CD4-positive, alpha-beta T cell (primary cell): ENCODE results near the gene SH2D5. TPM values are rescaled to one million over a fixed set of nuclear protein-coding genes. Genes with fewer than 3 reads are reported as not detected.

Source experiments
- ATAC-seq: fragments of 200-7000 bp; cut with Tn5 transposase; one replicate; pipeline ENCODE4 v1.10.0; 2022; ENCODE audit warnings: mild to moderate bottlenecking; ENCODE audit not compliant: poor library complexity
- CTCF ChIA-PET: fragments of 350-600 bp; sonication (Branson Sonifier 250); formaldehyde crosslinking; loops from one replicate; lab custom pipeline; 2021; ENCODE audit warnings: antibody characterized with exemption, inconsistent platforms; lab: Charles Lee
- POLR2A ChIA-PET: fragments of 350-600 bp; sonication (Branson Sonifier 250); formaldehyde crosslinking; loops from one replicate; lab custom pipeline; 2021; ENCODE audit warnings: antibody characterized with exemption, inconsistent platforms; lab: Charles Lee
- DNase-seq, 14 experiments: peaks; one replicate each; pipeline ENCODE4 v3.0.0-alpha.2; 2013 to 2020; ENCODE audit warnings: mixed read lengths in 2 of 14
- H3K27ac ChIP-seq, 2 donors: one replicate each; pipeline versions ENCODE4 v1.5.1 to v1.7.0; 2013; ENCODE audit warnings: low read length in 2 of 2, low read depth in 1 of 2, mild to moderate bottlenecking in 1 of 2
- H3K27me3 ChIP-seq, 2 experiments: 1 replicate in 1 of 2; 2 replicates in 1 of 2; pipeline versions ENCODE4 v1.6.1 to v1.7.0; 2013; ENCODE audit warnings: low read length in 2 of 2, control low read depth in 1 of 2, mild to moderate bottlenecking in 1 of 2, moderate library complexity in 1 of 2; ENCODE audit not compliant: insufficient read depth in 2 of 2, control insufficient read depth in 1 of 2
- H3K36me3 ChIP-seq: one replicate; pipeline ENCODE4 v1.6.1; 2013; ENCODE audit warnings: low read length, control low read depth; ENCODE audit not compliant: insufficient read depth
- H3K4me1 ChIP-seq: one replicate; pipeline ENCODE4 v1.6.1; 2013; ENCODE audit warnings: low read length, control low read depth; ENCODE audit not compliant: insufficient read depth
- H3K4me3 ChIP-seq: one replicate; pipeline ENCODE4 v1.5.1; 2013; ENCODE audit warnings: mild to moderate bottlenecking, low read length, moderate library complexity
- H3K9me3 ChIP-seq, 2 experiments: 1 replicate in 1 of 2; 2 replicates in 1 of 2; pipeline versions ENCODE4 v1.6.1 to v1.7.0; 2013; ENCODE audit warnings: low read length in 2 of 2, mild to moderate bottlenecking in 2 of 2, control low read depth in 1 of 2, moderate library complexity in 1 of 2; ENCODE audit not compliant: control insufficient read depth in 1 of 2, insufficient read depth in 1 of 2
- H3K27ac Mint-ChIP-seq: one replicate; pipeline ENCODE4 v1.8.0; 2020; ENCODE audit warnings: mixed read lengths
- H3K27me3 Mint-ChIP-seq: one replicate; pipeline ENCODE4 v1.8.0; 2021; ENCODE audit warnings: mixed read lengths
- H3K36me3 Mint-ChIP-seq: one replicate; pipeline ENCODE4 v1.8.0; 2021; ENCODE audit warnings: low read depth, mixed read lengths
- H3K4me1 Mint-ChIP-seq: one replicate; pipeline ENCODE4 v1.8.0; 2021; ENCODE audit warnings: low read depth, mixed read lengths
- H3K4me3 Mint-ChIP-seq: one replicate; pipeline ENCODE4 v1.8.0; 2020; ENCODE audit warnings: mild to moderate bottlenecking, mixed read lengths
- H3K9me3 Mint-ChIP-seq: one replicate; pipeline ENCODE4 v1.8.0; 2020; ENCODE audit warnings: mixed read lengths
- CTCF ChIP-seq: fragments of 200-600 bp; IDR thresholded peaks from one replicate; pipeline ENCODE4 v1.8.0; 2022; ENCODE audit warnings: antibody characterized with exemption, mild to moderate bottlenecking
- intact Hi-C, 2 experiments: fragments of 100-400 bp; cut with DNase I in 1 of 2; cut with micrococcal nuclease in 1 of 2; formaldehyde crosslinking; loops; one replicate each; pipeline versions ENCODE4 v1.15.1 to v1.9.0; 2023 to 2025; cut with DNase I, micrococcal nuclease
- total RNA-seq, 174 experiments: library from RNA in 2 of 174; stranded (reverse) in 2 of 174; gene quantifications; one replicate each; pipeline ENCODE4 v1.2.3 and lab custom pipeline; 2021 to 2026

The SH2D5 gene
- total RNA-seq, 2 experiments from 2014 or later, result 0.08 TPM; not detected in 1

- peaks cover 0 to 5% of the 10 kb centered on the region in 2 experiments for H3K9me3 ChIP-seq
- Mint-ChIP-seq H3K36me3 (no peaks in the 10 kb centered on the region), H3K4me1 (no peaks in the 10 kb centered on the region), H3K27ac (no peak overlapping the region), H3K27me3 (peaks cover 7% of the 10 kb centered on the region), H3K4me3 (no peak overlapping the region), H3K9me3 (no peaks in the 10 kb centered on the region)
- ATAC-seq (no peak), DNase-seq (no peak)
- ChIA-PET CTCF (no interaction called here), POLR2A (no interaction called here)
- no peak overlapping the region for H3K27ac ChIP-seq
- TF ChIP-seq CTCF, result no peak
- intact Hi-C loops, result no loop called here
- no peaks in the 10 kb centered on the region for H3K4me1 ChIP-seq
- no peak overlapping the region for H3K4me3 ChIP-seq
- peaks cover 0 to 4% of the 10 kb centered on the region in 2 experiments for H3K27me3 ChIP-seq
- no peaks in the 10 kb centered on the region for H3K36me3 ChIP-seq
Observed at GRCh38 chr1:20709868-20710267, 22.6 kb downstream of the SH2D5 start.

- H3K4me3 Mint-ChIP-seq, result no peak overlapping the region
- intact Hi-C loops, result no loop called here
- peaks cover 0 to 5% of the 10 kb centered on the region in 2 experiments for H3K9me3 ChIP-seq
- H3K36me3 Mint-ChIP-seq, result no peaks in the 10 kb centered on the region
- peaks cover 0 to 4% of the 10 kb centered on the region in 2 experiments for H3K27me3 ChIP-seq
- no peaks in the 10 kb centered on the region for H3K4me1 ChIP-seq
- POLR2A ChIA-PET, result no interaction called here
- no peaks in the 10 kb centered on the region for H3K9me3 Mint-ChIP-seq
- TF ChIP-seq CTCF, result no peak
- no peak overlapping the region for H3K27ac Mint-ChIP-seq
- H3K27ac ChIP-seq, result no peak overlapping the region
- H3K36me3 ChIP-seq, result no peaks in the 10 kb centered on the region
- H3K4me1 Mint-ChIP-seq, result no peaks in the 10 kb centered on the region
- H3K4me3 ChIP-seq, result no peak overlapping the region
- DNase-seq (no peak), ATAC-seq (no peak)
- CTCF ChIA-PET, result no interaction called here
- H3K27me3 Mint-ChIP-seq, result peaks cover 5% of the 10 kb centered on the region
Observed at GRCh38 chr1:20708891-20709290, 23.6 kb downstream of the SH2D5 start.

GRCh38 chr1:20708057-20708456 is 24.4 kb downstream of the SH2D5 start:
- POLR2A ChIA-PET, result no interaction called here
- no peak for ATAC-seq
- intact Hi-C loops, result no loop called here

More at GRCh38 chr1:20708057-20708456, 24.4 kb downstream of the SH2D5 start:
- Histone ChIP-seq H3K27ac (no peak overlapping the region), H3K27me3 (peaks cover 0 to 4% of the 10 kb centered on the region in 2 experiments), H3K4me1 (no peaks in the 10 kb centered on the region), H3K4me3 (no peak overlapping the region), H3K36me3 (no peaks in the 10 kb centered on the region), H3K9me3 (peaks cover 0 to 5% of the 10 kb centered on the region in 2 experiments)
- CTCF ChIA-PET, result no interaction called here
- no peak overlapping the region for H3K27ac Mint-ChIP-seq
- TF ChIP-seq CTCF, result no peak
- no peak for DNase-seq
- peaks cover 5% of the 10 kb centered on the region for H3K27me3 Mint-ChIP-seq
- H3K4me1 Mint-ChIP-seq, result no peaks in the 10 kb centered on the region
- H3K9me3 Mint-ChIP-seq, result no peaks in the 10 kb centered on the region
- H3K4me3 Mint-ChIP-seq, result no peak overlapping the region
- H3K36me3 Mint-ChIP-seq, result no peaks in the 10 kb centered on the region
